Brain microvascular endothelial cell (primary cell): ENCODE measurements around the gene OSBP.
A peak's percentile ranks its signal among the peaks of the same experiment; 100 is the strongest.

ENCODE experiments used
- DNase-seq: peaks from one replicate; pipeline ENCODE4 v3.0.0-alpha.2; 2020
- H3K27ac ChIP-seq: fragments of 250-450 bp; sonication (Bioruptor Pico); 2 replicates; pipeline ENCODE4 v1.5.1; 2020; ENCODE audit warnings: mild to moderate bottlenecking, moderate library complexity
- H3K27me3 ChIP-seq: fragments of 250-450 bp; sonication (Bioruptor Pico); replicated peaks from 2 replicates; pipeline ENCODE4 v1.5.1; 2020; ENCODE audit warnings: mild to moderate bottlenecking
- H3K36me3 ChIP-seq: fragments of 250-450 bp; sonication (Bioruptor Pico); replicated peaks from 2 replicates; pipeline ENCODE4 v1.5.1; 2020; ENCODE audit warnings: mild to moderate bottlenecking
- H3K4me3 ChIP-seq: 2 replicates; pipeline ENCODE4 v1.5.1; 2011; ENCODE audit warnings: low read depth, mild to moderate bottlenecking, control low read depth, low read length, moderate library complexity
- in situ Hi-C: cut with HindIII; loops from 2 replicates; pipeline ENCODE4 v1.10.0; 2017; ENCODE audit warnings: low sequenced_read_pairs, low pct_ligation_motif_present
- TF ChIP-seq, protein P1 (sequence below): IDR thresholded peaks from 2 replicates; pipeline ENCODE4 v1.5.1; 2011; ENCODE audit warnings: low read depth, mild to moderate bottlenecking, moderate library complexity, low read length, control low read depth, inconsistent platforms; ENCODE audit errors: missing control alignments

Gene OSBP

DNA sequence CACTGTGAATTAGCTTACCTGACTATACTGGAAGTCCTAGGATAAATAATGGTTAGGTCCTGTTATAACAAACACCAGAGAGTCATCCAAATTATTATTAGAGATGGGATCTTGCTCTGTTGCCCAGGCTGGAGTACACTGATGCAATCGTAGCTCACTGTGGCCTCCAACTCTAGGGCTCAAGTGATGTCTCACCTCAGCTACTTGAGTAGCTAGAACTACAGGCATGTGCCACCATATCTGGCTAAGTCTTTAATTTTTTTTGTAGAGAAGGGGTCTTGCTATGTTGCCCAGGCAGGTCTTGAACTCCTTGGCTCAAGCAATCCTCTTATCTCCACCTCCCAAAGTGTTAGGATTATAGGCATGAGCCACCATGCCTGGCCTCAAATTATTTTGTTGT lies 37.2 kb downstream of the OSBP start:
- in situ Hi-C loops, result no loop called here
- Histone ChIP-seq H3K27me3 (no peaks in the 10 kb centered on the region), H3K4me3 (no peak overlapping the region), H3K27ac (no peak overlapping the region), H3K36me3 (peaks cover 47% of the 10 kb centered on the region)
- DNase-seq, result no peak
- TF ChIP-seq, protein P1, sequence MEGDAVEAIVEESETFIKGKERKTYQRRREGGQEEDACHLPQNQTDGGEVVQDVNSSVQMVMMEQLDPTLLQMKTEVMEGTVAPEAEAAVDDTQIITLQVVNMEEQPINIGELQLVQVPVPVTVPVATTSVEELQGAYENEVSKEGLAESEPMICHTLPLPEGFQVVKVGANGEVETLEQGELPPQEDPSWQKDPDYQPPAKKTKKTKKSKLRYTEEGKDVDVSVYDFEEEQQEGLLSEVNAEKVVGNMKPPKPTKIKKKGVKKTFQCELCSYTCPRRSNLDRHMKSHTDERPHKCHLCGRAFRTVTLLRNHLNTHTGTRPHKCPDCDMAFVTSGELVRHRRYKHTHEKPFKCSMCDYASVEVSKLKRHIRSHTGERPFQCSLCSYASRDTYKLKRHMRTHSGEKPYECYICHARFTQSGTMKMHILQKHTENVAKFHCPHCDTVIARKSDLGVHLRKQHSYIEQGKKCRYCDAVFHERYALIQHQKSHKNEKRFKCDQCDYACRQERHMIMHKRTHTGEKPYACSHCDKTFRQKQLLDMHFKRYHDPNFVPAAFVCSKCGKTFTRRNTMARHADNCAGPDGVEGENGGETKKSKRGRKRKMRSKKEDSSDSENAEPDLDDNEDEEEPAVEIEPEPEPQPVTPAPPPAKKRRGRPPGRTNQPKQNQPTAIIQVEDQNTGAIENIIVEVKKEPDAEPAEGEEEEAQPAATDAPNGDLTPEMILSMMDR, result no peak

DNA sequence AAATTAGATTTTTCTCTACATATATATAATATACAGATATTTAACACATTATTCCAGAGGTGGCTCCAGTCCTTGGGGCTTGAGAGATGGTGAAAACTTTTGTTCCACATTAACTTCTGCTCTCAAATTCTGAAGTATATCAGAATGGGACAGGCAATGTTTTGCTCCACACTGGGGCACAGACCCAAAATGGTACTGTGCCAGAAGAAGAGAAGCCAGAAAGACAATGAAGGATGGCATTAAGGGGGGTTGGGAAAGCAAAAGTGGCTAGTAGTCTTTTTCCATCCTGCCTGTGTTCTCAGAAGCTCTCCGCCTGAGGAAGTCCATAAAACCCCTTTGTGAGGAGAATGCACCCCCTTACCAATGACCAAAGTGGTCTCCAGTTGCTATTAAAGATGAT lies 40.1 kb downstream of the OSBP start:
- TF ChIP-seq, protein P1, result no peak
- in situ Hi-C loops, result no loop called here
- no peak for DNase-seq
- H3K36me3 ChIP-seq, result peaks cover 38% of the 10 kb centered on the region
- H3K27ac ChIP-seq, result no peak overlapping the region
- H3K27me3 ChIP-seq, result no peaks in the 10 kb centered on the region
- H3K4me3 ChIP-seq, result no peak overlapping the region

DNA sequence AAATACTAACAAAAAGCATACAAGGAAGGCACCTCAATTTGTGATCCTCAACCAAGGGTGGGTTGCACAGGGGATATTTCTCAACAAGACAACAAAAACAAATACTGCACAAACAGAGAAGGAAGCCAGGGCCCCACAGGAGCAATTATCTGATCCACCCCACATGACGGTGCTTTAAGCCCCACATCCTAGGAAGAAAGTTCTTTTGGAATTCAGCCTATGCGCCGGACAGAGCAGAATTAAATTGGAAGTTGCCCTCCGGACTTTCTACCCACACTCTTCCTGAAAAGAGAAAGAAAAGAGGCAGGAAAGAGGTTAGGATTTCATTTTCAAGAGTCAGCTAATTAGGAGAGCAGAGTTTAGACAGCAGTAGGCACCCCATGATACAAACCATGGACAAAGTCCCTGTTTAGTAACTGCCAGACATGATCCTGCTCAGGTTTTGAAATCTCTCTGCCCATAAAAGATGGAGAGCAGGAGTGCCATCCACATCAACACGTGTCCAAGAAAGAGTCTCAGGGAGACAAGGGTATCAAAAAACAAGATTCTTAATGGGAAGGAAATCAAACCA lies 40.6 kb downstream of the OSBP start:
- no peak overlapping the region for H3K4me3 ChIP-seq
- TF ChIP-seq, protein P1, result no peak
- H3K27ac ChIP-seq, result no peak overlapping the region
- peaks cover 34% of the 10 kb centered on the region for H3K36me3 ChIP-seq
- no peak for DNase-seq
- no peaks in the 10 kb centered on the region for H3K27me3 ChIP-seq
- in situ Hi-C loops, result no loop called here

DNA sequence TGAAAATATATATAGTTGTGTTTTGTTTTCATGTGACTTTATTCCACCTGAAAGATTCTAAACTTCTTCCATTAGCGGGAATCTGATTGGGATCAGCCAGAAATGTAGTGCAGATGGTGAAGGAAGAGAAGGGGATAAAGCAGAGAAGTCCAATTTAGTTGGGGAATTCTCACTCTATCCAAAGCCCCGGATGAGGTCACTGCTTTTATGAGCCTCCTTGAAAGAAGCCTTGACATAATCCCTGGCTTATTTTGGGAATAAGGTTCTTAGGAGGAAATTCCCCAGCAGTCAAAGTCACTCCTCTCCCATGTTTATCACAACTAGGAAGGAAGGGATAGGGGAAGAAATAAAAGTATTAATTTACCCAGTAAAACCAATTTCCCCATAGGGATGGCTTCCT lies 41.1 kb downstream of the OSBP start:
- no peak for DNase-seq
- Histone ChIP-seq H3K27ac (no peak overlapping the region), H3K36me3 (peaks cover 33% of the 10 kb centered on the region), H3K4me3 (no peak overlapping the region), H3K27me3 (no peaks in the 10 kb centered on the region)
- TF ChIP-seq, protein P1, result no peak
- in situ Hi-C loops, result no loop called here

DNA sequence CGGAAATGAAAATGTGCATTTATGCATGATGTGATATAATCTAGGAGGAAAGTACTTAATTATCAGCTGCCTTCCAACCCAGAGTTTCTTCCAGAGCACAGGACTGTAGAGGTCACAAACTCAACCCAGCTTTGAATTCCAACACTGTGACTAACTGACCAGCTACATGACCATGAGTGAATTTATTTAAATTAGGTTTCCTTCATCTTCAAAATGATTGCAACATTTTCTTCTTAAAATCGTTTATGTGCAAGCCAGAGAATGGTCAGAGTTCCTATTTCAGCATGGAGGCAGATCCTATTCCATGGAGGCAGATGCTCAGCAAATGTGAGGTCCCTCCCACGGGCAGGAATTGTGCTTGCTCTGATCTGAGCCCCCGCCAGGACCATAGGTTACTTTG lies 42.4 kb downstream of the OSBP start:
- in situ Hi-C loops, result no loop called here
- Histone ChIP-seq H3K36me3 (peaks cover 31% of the 10 kb centered on the region), H3K27ac (peak overlapping the region; percentile 49), H3K4me3 (no peak overlapping the region), H3K27me3 (no peaks in the 10 kb centered on the region)
- TF ChIP-seq, protein P1, result no peak
- DNase-seq, result peak; percentile 72

DNA sequence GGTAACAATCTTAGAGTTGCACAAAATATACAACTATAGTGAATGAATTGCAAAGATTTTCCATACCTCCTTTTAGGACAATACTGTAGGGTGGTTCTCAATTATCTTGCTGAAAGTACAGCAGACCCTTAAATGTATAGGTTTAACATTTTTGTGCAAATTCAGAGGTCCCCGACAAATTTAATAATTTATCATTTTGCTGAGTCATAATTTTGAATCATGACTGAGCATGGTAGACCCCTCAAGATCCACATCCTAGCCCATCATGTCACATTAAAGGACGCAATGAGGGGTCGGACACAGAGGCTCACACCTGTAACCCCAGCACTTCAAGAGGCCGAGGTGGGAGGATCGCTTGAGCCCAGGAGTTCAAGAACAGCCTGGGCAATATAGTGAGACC lies 43.5 kb downstream of the OSBP start:
- Histone ChIP-seq H3K4me3 (no peak overlapping the region), H3K27me3 (no peaks in the 10 kb centered on the region), H3K36me3 (peaks cover 22% of the 10 kb centered on the region), H3K27ac (no peak overlapping the region)
- TF ChIP-seq, protein P1, result no peak
- in situ Hi-C loops, result no loop called here
- DNase-seq, result no peak
